ENCODE data around the gene IRX4. TPM values are rescaled to one million over a fixed set of nuclear protein-coding genes. Genes with fewer than 3 reads are reported as not detected.
A peak's percentile ranks its signal among the peaks of the same experiment; 100 is the strongest.
"Not testable (repeated sequence)": the region's sequence is repeated elsewhere in the genome, so short reads cannot be mapped to it uniquely, and the experiment has no call there.

The IRX4 gene
- total RNA-seq, 1 donor from 2014 or later, result not detected

DNA sequence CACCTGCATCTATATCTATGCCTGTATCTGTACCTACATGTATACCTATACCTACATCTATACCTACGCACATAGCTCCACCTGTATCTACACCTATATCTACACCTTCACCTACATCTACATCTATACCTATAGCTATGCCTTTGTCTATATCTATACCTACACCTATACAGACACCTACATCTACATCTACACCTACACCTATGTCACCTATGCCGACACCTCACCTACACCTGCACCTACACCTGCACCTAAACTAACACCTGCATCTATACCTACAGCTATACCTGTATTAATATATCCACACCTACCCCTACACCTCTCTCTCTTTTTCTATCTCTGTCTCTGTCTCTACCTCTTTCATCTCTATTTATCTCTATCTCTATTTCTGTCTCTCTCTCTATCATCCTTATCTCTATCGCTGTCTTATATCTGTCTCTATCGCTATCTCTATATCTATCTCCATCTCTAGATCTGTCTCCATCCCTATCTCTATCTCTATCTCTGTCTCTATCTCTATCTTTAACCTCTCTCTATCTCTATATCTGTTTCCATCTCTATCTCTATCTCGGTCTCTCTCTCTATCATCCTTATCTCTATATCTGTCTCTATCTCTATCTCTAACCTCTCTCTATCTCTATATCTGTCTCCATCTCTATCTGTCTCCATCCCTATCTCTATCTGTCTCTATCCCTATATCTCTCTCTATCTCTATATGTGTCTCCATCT lies 37.9 kb downstream of the IRX4 start:
- Mint-ChIP-seq H3K36me3 (ENCODE audit: low read depth) (no peaks in the 10 kb centered on the region), H3K9me3 (no peaks in the 10 kb centered on the region), H3K27me3 (peaks cover 28% of the 10 kb centered on the region), H3K27ac (no peak overlapping the region), H3K4me1 (no peaks in the 10 kb centered on the region), H3K4me3 (no peak overlapping the region)
- ChIA-PET CTCF (no interaction called here), POLR2A (no interaction called here)
- ATAC-seq (ENCODE audit: low read depth) (no peak), DNase-seq (no peak)
- TF ChIP-seq, protein P1, sequence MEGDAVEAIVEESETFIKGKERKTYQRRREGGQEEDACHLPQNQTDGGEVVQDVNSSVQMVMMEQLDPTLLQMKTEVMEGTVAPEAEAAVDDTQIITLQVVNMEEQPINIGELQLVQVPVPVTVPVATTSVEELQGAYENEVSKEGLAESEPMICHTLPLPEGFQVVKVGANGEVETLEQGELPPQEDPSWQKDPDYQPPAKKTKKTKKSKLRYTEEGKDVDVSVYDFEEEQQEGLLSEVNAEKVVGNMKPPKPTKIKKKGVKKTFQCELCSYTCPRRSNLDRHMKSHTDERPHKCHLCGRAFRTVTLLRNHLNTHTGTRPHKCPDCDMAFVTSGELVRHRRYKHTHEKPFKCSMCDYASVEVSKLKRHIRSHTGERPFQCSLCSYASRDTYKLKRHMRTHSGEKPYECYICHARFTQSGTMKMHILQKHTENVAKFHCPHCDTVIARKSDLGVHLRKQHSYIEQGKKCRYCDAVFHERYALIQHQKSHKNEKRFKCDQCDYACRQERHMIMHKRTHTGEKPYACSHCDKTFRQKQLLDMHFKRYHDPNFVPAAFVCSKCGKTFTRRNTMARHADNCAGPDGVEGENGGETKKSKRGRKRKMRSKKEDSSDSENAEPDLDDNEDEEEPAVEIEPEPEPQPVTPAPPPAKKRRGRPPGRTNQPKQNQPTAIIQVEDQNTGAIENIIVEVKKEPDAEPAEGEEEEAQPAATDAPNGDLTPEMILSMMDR (IDR thresholded peaks at IDR 0.05), result peak; percentile 77
- intact Hi-C loops (cut with micrococcal nuclease), result no loop called here

DNA sequence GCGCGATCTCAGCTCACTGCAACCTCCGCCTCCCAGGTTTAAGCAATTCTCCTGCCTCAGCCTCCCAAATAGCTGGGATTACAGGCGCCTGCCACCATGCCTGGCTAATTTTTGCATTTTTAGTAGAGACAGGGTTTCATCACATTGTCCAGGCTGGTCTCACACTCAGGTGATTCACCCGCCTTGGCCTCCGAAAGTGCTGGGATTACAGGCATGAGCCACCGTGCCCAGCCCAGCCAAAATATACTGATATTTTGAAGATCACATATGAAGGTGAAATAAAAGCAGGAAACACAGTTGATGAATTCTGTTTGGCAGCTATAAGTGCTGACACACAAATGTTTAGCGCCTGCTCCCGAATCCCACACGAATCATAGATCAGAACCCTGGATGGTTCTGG lies 39.0 kb downstream of the IRX4 start:
- intact Hi-C loops (cut with micrococcal nuclease); H3K4me3 Mint-ChIP-seq; ATAC-seq (ENCODE audit: low read depth); CTCF ChIA-PET; H3K4me1 Mint-ChIP-seq; H3K9me3 Mint-ChIP-seq; H3K27ac Mint-ChIP-seq; H3K36me3 Mint-ChIP-seq (ENCODE audit: low read depth); DNase-seq; POLR2A ChIA-PET: not testable (repeated sequence)
- peaks cover 26% of the 10 kb centered on the region for H3K27me3 Mint-ChIP-seq

DNA sequence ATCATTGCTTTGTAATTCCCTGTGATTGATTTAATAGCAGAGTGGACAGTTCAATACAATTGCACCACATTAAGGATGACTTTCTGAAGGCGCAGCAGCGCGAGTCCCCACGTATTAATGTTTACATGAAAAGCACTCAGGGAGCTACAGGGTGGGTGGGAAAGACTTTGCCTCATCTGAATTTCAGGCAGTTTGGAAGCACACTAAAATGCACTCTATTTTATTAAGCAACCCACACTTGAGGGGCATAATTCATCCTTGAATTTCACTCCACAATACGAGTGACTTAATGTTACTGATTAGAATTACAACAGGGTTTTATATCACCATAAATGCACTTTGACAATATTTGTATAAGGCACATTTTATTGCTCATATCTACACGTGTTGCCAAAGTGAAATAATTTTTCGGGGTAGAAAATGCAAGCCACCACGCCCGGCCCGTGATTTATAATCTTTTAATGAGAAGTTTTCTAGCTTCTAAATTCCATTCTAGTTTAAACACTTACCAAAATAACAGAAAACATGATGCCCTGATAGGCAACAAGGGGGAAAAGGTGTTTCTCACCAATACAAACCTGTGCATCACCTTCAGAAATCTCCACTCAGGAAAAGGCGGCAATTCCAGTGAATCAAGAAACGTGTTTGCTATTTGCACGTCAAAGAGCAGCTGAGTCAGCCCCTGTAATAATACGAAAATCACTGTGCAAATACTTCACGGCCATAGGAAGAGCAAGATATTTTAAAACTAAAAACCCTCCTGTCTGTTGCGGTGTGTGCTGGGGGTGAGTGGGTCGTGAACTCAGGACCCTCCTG lies 40.5 kb downstream of the IRX4 start:
- H3K27ac Mint-ChIP-seq, result no peak overlapping the region
- ATAC-seq (ENCODE audit: low read depth) (no peak), DNase-seq (no peak)
- no peak overlapping the region for H3K4me3 Mint-ChIP-seq
- TF ChIP-seq, protein P1 (IDR thresholded peaks at IDR 0.05), result no peak
- H3K36me3 Mint-ChIP-seq (ENCODE audit: low read depth), result no peaks in the 10 kb centered on the region
- no peaks in the 10 kb centered on the region for H3K4me1 Mint-ChIP-seq
- intact Hi-C loops (cut with micrococcal nuclease), result no loop called here
- peaks cover 19% of the 10 kb centered on the region for H3K27me3 Mint-ChIP-seq
- ChIA-PET POLR2A (no interaction called here), CTCF (no interaction called here)
- no peaks in the 10 kb centered on the region for H3K9me3 Mint-ChIP-seq

DNA sequence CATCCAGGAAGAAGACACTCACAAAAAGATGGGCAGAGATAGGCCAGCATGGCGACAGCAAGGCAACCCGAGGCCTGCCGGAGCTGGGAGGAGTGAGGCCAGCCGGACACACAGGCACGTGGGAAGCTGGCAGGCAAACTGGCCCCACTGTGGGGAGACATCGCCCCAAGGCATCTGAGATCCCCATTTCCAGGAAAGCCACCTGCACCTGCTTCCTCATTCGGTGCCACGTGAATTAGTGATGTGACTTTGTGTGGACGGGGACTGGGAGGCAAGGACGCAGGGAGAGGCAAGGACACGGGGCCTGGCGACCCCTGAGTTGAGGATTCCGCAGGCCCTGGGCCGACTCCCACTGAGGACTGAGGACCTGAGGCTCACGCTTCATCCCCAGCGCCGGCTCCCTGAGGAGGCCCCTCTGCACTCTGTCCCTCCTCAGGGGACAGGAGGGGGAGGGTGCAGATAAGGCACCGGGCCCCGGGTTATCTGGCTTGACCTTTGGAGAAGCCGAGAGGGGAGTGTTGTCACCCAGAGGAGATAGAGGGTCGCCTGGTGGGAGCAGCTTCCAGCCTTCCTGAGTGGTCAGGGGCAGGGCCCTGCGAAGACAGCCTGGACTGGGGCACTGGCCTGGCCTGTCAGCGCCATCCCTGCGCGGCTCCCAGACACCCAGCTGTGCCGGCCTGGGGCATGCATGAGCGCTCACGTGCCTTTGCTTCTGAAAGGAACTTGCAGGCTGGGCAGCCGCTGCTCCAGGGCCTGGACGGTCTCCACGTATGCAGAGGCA lies 41.8 kb downstream of the IRX4 start:
- no peak for DNase-seq

DNA sequence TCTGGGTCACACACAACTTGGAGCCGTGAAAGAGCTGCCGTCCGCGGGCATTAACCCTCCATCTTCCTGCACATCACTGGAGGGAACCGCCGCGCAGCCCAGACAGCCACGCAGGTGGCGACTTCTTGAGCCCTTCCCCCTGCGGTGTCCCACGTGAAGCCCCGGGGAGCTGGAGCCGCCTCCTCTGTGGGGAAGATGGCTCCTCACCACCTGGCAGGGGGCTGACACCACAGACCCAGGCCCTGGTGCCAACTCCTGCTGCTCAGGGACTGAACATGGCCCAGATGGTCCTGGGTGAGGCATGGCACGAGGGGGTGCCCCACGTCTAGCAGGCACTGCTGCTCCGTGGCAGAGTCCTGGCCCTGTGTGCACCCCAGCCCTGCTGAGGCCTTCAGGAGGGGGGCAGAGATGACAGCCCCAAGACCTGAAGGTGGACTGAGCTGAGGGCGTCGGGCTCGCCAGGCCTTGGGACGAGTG lies 42.6 kb downstream of the IRX4 start:
- H3K27me3 Mint-ChIP-seq, result peaks cover 19% of the 10 kb centered on the region
- H3K4me3 Mint-ChIP-seq, result no peak overlapping the region
- H3K9me3 Mint-ChIP-seq, result no peaks in the 10 kb centered on the region
- no peaks in the 10 kb centered on the region for H3K4me1 Mint-ChIP-seq
- intact Hi-C loops (cut with micrococcal nuclease), result no loop called here
- CTCF ChIA-PET, result no interaction called here
- POLR2A ChIA-PET, result no interaction called here
- no peak overlapping the region for H3K27ac Mint-ChIP-seq
- DNase-seq (no peak), ATAC-seq (ENCODE audit: low read depth) (no peak)
- H3K36me3 Mint-ChIP-seq (ENCODE audit: low read depth), result no peaks in the 10 kb centered on the region
- TF ChIP-seq, protein P1 (IDR thresholded peaks at IDR 0.05), result no peak

More for the DNA sequence above, 41.8 kb downstream of the IRX4 start:
- peaks cover 19% of the 10 kb centered on the region for H3K27me3 Mint-ChIP-seq
- TF ChIP-seq, protein P1 (IDR thresholded peaks at IDR 0.05), result no peak
- no peaks in the 10 kb centered on the region for H3K4me1 Mint-ChIP-seq
- CTCF ChIA-PET, result no interaction called here
- H3K4me3 Mint-ChIP-seq, result no peak overlapping the region
- intact Hi-C loops (cut with micrococcal nuclease), result no loop called here
- POLR2A ChIA-PET, result no interaction called here
- no peak for ATAC-seq (ENCODE audit: low read depth)
- H3K27ac Mint-ChIP-seq, result no peak overlapping the region
- H3K9me3 Mint-ChIP-seq, result no peaks in the 10 kb centered on the region
- H3K36me3 Mint-ChIP-seq (ENCODE audit: low read depth), result no peaks in the 10 kb centered on the region
